HepG2 (cell line): ENCODE data around the gene RMI1. TPM values are rescaled to one million over a fixed set of nuclear protein-coding genes. Genes with fewer than 3 reads are reported as not detected.

Experiments
- BORCS8-MEF2B ChIP-seq: sonication (generic); formaldehyde crosslinking; IDR thresholded peaks from 2 replicates; pipeline ENCODE4 v1.8.0; 2022; ENCODE audit warnings: mild to moderate bottlenecking, missing genetic modification reagents
- ELF3 ChIP-seq: IDR thresholded peaks from 2 replicates; pipeline ENCODE4 v1.6.1; 2016; ENCODE audit warnings: missing genetic modification reagents, missing compliant biosample characterization
- MAZ ChIP-seq, 2 experiments: sonication (generic) in 1 of 2; formaldehyde crosslinking in 1 of 2; IDR thresholded peaks; 2 replicates each; pipeline versions ENCODE4 v1.5.0 to v1.6.1; 2012 to 2020; ENCODE audit warnings: low read depth in 2 of 2, mild to moderate bottlenecking in 2 of 2, borderline replicate concordance in 1 of 2, improper control_type of control experiment in 1 of 2, low read length in 1 of 2, missing genetic modification reagents in 1 of 2, moderate library complexity in 1 of 2
- NAIF1 ChIP-seq: sonication (generic); formaldehyde crosslinking; IDR thresholded peaks from 2 replicates; pipeline ENCODE4 v1.5.0; 2020; ENCODE audit warnings: mild to moderate bottlenecking, missing genetic modification reagents, borderline replicate concordance
- ZNF34 ChIP-seq: sonication (generic); formaldehyde crosslinking; IDR thresholded peaks from 2 replicates; pipeline ENCODE4 v1.4.0; 2020; ENCODE audit warnings: mild to moderate bottlenecking, missing genetic modification reagents, borderline replicate concordance
- ZNF572 ChIP-seq: sonication (generic); formaldehyde crosslinking; IDR thresholded peaks from 2 replicates; pipeline ENCODE4 v1.5.1; 2020; ENCODE audit warnings: mild to moderate bottlenecking, missing genetic modification reagents
- ZSCAN20 ChIP-seq: sonication (generic); formaldehyde crosslinking; IDR thresholded peaks from 2 replicates; pipeline ENCODE4 v1.4.0; 2020; ENCODE audit warnings: missing genetic modification reagents, mild to moderate bottlenecking, borderline replicate concordance
- polyA plus RNA-seq, 8 experiments: library from polyadenylated mRNA; depleted of rRNA in 3 of 8; stranded (reverse) in 7 of 8; unstranded in 1 of 8; fragments of >200 nt; fragmentation: Illumina TruSeq in 4 of 8; extraction: Trizol in 4 of 8; gene quantifications; 2 replicates each; pipeline versions ENCODE4 v1.2.1 to v1.2.3, GENCODE V29; 2011 to 2016; ENCODE audit warnings: low read depth in 4 of 8, missing spikeins in 1 of 8, mixed read lengths in 1 of 8; ENCODE audit not compliant: insufficient read depth in 1 of 8
- total RNA-seq, 5 experiments: library from RNA; depleted of rRNA; stranded (reverse); fragments of >200 nt; fragmentation: Illumina TruSeq; extraction: Trizol; gene quantifications; 2 replicates each; pipeline ENCODE4 v1.2.3, GENCODE V29; 2016; ENCODE audit warnings: low read depth in 1 of 5
- TF ChIP-seq, protein P1 (sequence below), 2 experiments: sonication (generic) in 1 of 2; formaldehyde crosslinking in 1 of 2; IDR thresholded peaks; 2 replicates each; pipeline versions ENCODE4 v1.5.1 to v1.6.1; 2011 to 2020; ENCODE audit warnings: borderline replicate concordance in 1 of 2, low read depth in 1 of 2, low read length in 1 of 2, mild to moderate bottlenecking in 1 of 2, missing genetic modification reagents in 1 of 2, moderate library complexity in 1 of 2
- TF ChIP-seq, protein P2 (sequence below): sonication (generic); formaldehyde crosslinking; conservative IDR thresholded peaks from 2 replicates; pipeline ENCODE4 v1.8.1; 2023; ENCODE audit warnings: missing genetic modification reagents
- TF ChIP-seq, protein P3 (sequence below): sonication (generic); formaldehyde crosslinking; IDR thresholded peaks from 2 replicates; pipeline ENCODE4 v1.5.0; 2020; ENCODE audit warnings: missing genetic modification reagents
- TF ChIP-seq, protein P4 (sequence below): sonication (generic); formaldehyde crosslinking; IDR thresholded peaks from 2 replicates; pipeline ENCODE4 v1.5.1; 2020; ENCODE audit warnings: missing genetic modification reagents, mild to moderate bottlenecking, borderline replicate concordance
- TF ChIP-seq, protein P5 (sequence below): sonication (generic); formaldehyde crosslinking; IDR thresholded peaks from 2 replicates; pipeline ENCODE4 v1.8.1; 2023; ENCODE audit warnings: mild to moderate bottlenecking, moderate library complexity, missing genetic modification reagents
- TF ChIP-seq, protein P6 (sequence below): sonication (generic); formaldehyde crosslinking; IDR thresholded peaks from 2 replicates; pipeline ENCODE4 v1.9.0; 2022; ENCODE audit warnings: low read depth, missing genetic modification reagents
- TF ChIP-seq, protein P7 (sequence below): sonication (generic); formaldehyde crosslinking; IDR thresholded peaks from 2 replicates; pipeline ENCODE4 v1.4.0; 2020; ENCODE audit warnings: mild to moderate bottlenecking, missing genetic modification reagents

Gene RMI1
- total and polyA plus RNA-seq, 2 of the 13 experiments (the other 11 are each of a cell fraction or from before 2014, with no cell fraction given): 0.54 to 3.7 TPM

DNA sequence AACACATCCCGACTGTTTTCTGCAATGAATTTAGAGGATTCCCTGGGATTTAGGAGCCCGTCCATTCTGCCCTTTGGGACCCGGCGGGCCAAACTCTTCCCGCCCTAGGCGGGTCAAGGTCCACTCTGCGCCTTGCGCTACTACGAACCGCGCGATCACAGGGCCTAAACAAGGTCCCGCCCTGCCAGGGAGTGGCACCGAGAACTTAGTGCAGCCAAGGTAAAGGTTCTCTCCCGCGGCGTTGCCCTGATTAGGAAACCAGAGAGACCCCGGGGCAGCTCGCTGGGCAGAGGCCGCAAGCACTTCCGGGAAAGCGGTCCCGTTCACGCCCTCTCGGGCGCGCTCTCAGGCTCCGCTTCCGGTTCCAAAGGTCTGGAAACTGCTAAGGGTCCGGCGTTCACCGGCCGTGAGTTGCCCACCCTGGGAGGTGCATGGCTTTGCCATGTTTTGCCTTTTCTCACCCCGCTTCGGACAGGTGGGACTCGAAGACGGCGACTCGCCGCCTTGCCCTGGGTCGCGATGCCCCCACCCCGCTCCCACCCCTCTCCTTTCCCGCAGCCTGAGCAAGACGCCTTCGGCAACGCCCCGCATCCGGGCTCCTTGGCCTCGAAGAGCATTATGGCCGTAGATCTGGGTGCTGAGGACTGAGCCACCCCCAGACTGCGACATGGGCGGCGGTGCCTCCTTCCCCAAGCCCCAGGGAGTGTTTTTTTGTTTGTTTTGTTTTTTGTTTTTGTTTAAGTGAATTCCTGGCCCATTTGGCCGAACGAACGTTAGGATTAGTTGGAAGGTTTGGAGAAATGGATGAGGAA, 24.0 kb upstream of the RMI1 start (continued):
- TF ChIP-seq MAZ (IDR thresholded peaks at IDR 0.05; ENCODE audit: borderline replicate concordance, low read depth, low read length) (no peak; the same call in 1 of the 2 replicates), MAZ (CRISPR knock-in tag; IDR thresholded peaks at IDR 0.05; ENCODE audit: low read depth) (peak; percentile 72), NAIF1 (CRISPR knock-in tag) (0 out of 2 replicates have a peak, but pooled peaks have one; percentile 25), ZSCAN20 (CRISPR knock-in tag) (0 out of 2 replicates have a peak, but pooled peaks have one; percentile 14), ELF3 (CRISPR knock-in tag) (peak; percentile 83), ZNF572 (CRISPR knock-in tag) (peak; percentile 35; the same call in 1 of the 2 replicates), ZNF34 (no peak), BORCS8-MEF2B (CRISPR knock-in tag) (peak; percentile 43)
- TF ChIP-seq, protein P1, sequence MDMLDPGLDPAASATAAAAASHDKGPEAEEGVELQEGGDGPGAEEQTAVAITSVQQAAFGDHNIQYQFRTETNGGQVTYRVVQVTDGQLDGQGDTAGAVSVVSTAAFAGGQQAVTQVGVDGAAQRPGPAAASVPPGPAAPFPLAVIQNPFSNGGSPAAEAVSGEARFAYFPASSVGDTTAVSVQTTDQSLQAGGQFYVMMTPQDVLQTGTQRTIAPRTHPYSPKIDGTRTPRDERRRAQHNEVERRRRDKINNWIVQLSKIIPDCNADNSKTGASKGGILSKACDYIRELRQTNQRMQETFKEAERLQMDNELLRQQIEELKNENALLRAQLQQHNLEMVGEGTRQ (IDR thresholded peaks at IDR 0.05; ENCODE audit: low read depth, low read length): no peak
- TF ChIP-seq, protein P1 (CRISPR knock-in tag; IDR thresholded peaks at IDR 0.05; ENCODE audit: borderline replicate concordance): peak; percentile 46; the same call in 1 of the 2 replicates
- TF ChIP-seq, protein P2, sequence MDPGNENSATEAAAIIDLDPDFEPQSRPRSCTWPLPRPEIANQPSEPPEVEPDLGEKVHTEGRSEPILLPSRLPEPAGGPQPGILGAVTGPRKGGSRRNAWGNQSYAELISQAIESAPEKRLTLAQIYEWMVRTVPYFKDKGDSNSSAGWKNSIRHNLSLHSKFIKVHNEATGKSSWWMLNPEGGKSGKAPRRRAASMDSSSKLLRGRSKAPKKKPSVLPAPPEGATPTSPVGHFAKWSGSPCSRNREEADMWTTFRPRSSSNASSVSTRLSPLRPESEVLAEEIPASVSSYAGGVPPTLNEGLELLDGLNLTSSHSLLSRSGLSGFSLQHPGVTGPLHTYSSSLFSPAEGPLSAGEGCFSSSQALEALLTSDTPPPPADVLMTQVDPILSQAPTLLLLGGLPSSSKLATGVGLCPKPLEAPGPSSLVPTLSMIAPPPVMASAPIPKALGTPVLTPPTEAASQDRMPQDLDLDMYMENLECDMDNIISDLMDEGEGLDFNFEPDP (CRISPR knock-in tag): 0 out of 2 replicates have a peak, but pooled peaks have one; percentile 80
- TF ChIP-seq, protein P3, sequence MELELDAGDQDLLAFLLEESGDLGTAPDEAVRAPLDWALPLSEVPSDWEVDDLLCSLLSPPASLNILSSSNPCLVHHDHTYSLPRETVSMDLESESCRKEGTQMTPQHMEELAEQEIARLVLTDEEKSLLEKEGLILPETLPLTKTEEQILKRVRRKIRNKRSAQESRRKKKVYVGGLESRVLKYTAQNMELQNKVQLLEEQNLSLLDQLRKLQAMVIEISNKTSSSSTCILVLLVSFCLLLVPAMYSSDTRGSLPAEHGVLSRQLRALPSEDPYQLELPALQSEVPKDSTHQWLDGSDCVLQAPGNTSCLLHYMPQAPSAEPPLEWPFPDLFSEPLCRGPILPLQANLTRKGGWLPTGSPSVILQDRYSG: 0 out of 2 replicates have a peak, but pooled peaks have one; percentile 30
- TF ChIP-seq, protein P4, sequence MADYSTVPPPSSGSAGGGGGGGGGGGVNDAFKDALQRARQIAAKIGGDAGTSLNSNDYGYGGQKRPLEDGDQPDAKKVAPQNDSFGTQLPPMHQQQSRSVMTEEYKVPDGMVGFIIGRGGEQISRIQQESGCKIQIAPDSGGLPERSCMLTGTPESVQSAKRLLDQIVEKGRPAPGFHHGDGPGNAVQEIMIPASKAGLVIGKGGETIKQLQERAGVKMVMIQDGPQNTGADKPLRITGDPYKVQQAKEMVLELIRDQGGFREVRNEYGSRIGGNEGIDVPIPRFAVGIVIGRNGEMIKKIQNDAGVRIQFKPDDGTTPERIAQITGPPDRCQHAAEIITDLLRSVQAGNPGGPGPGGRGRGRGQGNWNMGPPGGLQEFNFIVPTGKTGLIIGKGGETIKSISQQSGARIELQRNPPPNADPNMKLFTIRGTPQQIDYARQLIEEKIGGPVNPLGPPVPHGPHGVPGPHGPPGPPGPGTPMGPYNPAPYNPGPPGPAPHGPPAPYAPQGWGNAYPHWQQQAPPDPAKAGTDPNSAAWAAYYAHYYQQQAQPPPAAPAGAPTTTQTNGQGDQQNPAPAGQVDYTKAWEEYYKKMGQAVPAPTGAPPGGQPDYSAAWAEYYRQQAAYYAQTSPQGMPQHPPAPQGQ (CRISPR knock-in tag): no peak
- TF ChIP-seq, protein P5, sequence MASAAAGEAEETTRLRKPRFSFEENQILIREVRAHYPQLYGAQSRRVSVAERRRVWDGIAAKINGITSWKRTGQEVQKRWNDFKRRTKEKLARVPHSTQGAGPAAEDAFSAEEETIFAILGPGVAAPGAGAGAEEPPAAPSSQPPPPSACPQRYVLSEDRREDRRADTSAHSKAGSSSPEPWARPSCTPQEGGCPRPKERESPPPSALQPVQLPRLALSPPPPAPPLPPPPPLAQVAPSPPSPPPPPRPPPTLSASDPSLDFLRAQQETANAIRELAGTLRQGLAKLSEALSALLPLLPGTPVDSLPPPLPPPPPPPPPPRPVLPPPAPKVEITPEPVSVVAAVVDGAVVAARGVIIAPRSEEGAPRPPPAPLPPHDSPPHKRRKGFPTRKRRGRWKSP (CRISPR knock-in tag): peak; percentile 82; the same call in 1 of the 2 replicates
- TF ChIP-seq, protein P6, sequence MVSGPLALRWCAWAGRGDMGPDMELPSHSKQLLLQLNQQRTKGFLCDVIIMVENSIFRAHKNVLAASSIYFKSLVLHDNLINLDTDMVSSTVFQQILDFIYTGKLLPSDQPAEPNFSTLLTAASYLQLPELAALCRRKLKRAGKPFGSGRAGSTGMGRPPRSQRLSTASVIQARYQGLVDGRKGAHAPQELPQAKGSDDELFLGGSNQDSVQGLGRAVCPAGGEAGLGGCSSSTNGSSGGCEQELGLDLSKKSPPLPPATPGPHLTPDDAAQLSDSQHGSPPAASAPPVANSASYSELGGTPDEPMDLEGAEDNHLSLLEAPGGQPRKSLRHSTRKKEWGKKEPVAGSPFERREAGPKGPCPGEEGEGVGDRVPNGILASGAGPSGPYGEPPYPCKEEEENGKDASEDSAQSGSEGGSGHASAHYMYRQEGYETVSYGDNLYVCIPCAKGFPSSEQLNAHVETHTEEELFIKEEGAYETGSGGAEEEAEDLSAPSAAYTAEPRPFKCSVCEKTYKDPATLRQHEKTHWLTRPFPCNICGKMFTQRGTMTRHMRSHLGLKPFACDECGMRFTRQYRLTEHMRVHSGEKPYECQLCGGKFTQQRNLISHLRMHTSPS: peak; percentile 86
- TF ChIP-seq, protein P7, sequence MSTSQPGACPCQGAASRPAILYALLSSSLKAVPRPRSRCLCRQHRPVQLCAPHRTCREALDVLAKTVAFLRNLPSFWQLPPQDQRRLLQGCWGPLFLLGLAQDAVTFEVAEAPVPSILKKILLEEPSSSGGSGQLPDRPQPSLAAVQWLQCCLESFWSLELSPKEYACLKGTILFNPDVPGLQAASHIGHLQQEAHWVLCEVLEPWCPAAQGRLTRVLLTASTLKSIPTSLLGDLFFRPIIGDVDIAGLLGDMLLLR (CRISPR knock-in tag): no peak; the same call in 1 of the 2 replicates
